C4-2B (cell line): ENCODE measurements around the gene GRB7.

ENCODE experiments used
- H3K27ac ChIP-seq: fragments of 450-650 bp; 2 replicates; pipeline ENCODE4 v1.5.1; 2017
- CTCF ChIP-seq: fragments of 450-650 bp; conservative IDR thresholded peaks from 2 replicates; pipeline ENCODE4 v1.5.1; 2017; ENCODE audit warnings: mild to moderate bottlenecking
- ZFX ChIP-seq: fragments of 450-650 bp; IDR thresholded peaks from 2 replicates; pipeline ENCODE4 v1.6.1; 2017

The GRB7 gene

DNA sequence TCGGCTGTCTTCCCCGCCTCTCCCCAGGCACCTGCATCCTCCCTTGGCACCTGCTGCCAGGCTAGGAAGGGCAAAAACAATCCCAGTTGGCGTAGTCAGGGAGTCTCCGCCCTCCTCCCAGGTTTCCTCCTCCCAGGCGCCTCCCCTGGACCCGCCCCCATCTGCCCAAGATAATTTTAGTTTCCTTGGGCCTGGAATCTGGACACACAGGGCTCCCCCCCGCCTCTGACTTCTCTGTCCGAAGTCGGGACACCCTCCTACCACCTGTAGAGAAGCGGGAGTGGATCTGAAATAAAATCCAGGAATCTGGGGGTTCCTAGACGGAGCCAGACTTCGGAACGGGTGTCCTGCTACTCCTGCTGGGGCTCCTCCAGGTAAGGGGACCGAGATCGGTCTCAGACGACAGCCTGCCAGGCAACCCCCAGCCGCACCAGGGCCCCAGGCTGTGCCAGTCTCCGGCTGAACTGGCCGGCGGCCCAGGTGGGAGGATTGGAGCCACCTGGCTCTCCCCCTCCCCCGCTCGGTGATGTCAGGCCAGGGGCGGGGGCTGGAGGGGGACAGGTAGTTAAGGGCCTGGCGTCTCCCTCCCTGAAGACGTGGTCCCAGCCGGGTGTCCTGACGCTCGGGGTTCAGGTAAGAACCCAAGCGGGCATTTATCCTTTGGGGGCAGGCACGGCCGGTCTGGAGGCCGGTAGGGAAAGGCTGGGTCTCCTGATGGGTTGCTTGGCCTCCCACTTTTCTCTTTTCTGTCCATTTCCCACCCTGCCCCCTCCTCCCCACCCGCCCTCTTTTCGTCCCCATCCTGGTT is at the start of gene GRB7:
Gene GRB7, plus strand, starts transcription at position 179 of the 808 bp plus-strand sequence. CDS start 4,364 bp downstream, outside the sequence.
- peak within 1 kb of the TSS; percentile 85 for H3K27ac ChIP-seq
- TF ChIP-seq ZFX = no peak
- no peak for TF ChIP-seq CTCF

DNA sequence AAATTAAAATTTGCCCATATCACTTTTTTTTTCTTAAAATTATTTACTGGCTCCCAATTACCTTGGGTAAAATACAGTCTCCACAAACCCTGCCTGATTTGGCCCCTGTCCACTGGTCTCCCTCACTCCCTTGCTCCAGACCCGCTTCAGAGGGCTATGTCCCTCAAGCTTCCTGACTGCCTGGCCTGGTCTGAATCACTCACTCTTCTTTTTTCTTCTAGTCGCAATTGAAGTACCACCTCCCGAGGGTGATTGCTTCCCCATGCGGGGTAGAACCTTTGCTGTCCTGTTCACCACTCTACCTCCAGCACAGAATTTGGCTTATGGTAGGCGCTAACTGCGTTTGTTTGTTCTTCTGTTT is 49.3 kb upstream of the GRB7 start:
- H3K27ac ChIP-seq = peak overlapping the region; percentile 86
- no peak for TF ChIP-seq CTCF
- no peak for TF ChIP-seq ZFX

DNA sequence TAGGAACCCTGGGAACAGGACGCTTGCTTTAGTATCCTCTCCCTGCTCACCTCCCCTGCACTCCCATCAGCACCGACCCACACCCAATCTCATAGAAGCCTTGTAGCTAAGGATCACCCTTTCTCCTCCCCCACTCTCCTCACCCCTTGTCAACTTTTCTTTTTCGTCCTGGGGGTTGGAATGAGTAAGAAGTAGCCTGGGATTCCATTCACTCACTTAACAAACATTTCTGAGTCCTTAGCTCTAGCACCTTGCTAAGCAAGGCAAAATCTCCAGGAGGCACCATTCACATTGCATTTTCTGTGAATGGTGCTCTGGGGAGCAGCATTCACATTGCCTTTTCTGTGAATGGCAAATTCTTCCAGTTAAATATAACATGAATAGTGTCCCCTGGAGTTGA is 48.8 kb upstream of the GRB7 start:
- H3K27ac ChIP-seq = peak overlapping the region; percentile 86
- TF ChIP-seq ZFX (no peak), CTCF (no peak)

- TF ChIP-seq ZFX (no peak), CTCF (no peak)
- H3K27ac ChIP-seq = no peak overlapping the region
Observed at GRCh38 chr17:39694593-39694992, 43.1 kb upstream of the GRB7 start.

DNA sequence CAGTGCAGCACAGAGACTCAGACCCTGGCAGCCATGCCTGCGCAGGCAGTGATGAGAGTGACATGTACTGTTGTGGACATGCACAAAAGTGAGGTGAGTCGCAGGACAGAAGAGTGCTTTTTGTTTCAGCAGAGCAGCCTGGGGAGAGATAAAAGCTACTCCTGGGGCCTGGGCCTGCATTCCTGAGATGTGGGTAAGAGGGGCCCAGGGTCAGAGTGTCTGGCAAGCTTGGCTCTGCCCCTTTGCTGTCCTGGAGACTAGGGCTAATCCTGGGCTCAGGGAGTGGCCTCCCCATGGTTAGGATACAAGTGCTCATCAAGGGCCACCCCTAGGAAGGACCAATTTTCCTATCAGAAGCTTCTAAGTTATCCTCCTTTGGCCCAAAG is 42.7 kb upstream of the GRB7 start:
- TF ChIP-seq CTCF (no peak), ZFX (no peak)
- H3K27ac ChIP-seq = no peak overlapping the region

GRCh38 chr17:39696731-39697130 is 41.0 kb upstream of the GRB7 start:
- no peak overlapping the region for H3K27ac ChIP-seq

More at GRCh38 chr17:39696731-39697130, 41.0 kb upstream of the GRB7 start:
- TF ChIP-seq ZFX (no peak), CTCF (no peak)
